Measurements from ENCODE around the gene ABCB8.

ABCB8 gene

DNA sequence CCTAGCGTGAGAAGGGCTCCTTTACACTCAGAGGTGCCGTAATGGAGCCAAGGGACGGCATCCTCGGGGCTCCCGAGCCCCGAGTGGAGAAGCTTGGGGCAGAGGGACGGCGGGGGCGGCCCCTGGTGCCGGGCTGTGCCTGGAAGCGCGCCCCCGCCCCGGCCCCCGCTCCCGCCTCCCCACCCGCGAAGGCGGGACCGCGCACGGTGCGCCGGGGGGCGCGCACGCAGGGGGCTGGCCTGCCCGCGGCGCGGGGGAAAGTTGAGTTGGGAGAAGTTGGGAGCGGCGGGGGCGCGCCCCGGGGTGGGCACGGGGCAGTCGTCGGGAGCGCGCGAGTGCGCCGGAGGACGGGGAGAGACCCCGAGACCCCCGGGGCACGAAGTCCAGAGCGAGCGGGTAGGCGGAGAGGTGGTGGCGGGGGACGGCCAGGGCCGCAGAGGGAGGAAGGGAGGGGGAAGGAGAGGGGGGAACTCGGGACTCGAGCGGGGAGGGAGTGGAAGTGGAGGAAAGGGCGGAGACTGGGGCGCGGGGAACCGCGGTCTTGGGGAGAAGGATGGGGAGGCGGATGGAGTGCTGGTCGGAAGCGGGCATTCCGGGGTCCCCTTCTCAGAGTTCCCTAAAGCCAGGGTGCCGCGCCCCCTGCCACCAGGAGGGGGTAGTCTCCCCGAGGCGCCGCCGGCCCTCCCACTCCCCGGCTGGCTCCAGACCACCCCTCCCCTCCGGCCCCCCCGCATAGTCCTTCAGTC is 31.3 kb downstream of the ABCB8 start, which contains the start of gene SLC4A2:
Gene SLC4A2 (plus strand): TSS at position 223 of the 746 bp plus-strand sequence. CDS start 2,399 bp downstream, outside the sequence.
- peak; percentile 59 for DNase-seq

DNA sequence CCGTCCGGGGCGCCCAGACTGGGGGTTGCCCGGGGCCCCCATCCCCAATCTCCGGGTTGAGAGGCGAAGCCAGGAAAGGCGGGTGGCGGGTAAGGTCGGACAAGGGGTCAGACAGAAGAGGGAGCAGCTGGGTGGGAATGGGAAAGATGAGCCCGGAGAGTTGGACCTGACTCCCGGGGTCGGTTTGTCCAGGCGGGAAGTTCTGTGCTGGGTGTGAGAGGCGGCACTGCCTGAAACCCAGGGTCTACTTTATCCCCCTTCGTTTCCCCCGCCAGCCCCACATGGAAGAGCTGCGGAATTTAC is 31.8 kb downstream of the ABCB8 start:
- no peak for DNase-seq

DNA sequence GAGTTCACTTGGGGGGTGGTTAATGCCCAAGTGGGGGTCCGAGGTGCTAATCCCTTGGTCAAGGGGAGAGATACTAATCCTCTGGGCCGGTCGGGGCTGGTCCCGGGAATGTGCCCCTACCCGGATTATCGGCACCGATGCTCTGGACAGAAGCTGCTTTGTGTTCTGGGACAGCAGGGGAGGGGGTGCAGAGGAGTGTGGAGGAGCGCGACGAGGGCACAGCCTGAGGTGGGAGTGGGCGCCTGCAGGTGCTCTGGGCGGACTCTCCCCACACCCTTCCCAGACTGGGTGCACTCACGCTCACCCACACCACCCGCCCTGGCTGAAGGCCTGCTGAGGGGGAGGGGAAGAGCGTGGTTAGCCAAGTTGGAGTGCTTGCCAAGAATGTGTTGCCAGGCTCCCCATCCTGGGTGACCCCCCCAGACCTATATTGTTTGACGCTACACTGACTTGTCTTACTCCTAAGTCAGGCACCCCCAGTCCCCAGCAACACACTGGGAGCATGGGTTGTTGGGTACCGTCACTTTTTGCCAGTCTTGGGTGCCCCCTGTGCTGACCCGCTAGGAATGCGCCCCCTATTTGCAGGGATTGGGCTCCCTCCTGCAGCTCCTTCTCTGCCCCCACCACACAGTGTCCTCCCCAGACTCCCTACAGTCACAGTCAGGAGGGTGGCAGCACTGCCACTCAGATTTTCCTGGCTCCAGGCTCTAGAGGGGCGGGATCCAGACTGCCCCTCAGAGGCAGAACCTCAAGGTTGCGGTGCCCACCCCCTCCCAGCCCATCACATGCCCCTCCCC is 32.4 kb downstream of the ABCB8 start:
- no peak for DNase-seq

DNA sequence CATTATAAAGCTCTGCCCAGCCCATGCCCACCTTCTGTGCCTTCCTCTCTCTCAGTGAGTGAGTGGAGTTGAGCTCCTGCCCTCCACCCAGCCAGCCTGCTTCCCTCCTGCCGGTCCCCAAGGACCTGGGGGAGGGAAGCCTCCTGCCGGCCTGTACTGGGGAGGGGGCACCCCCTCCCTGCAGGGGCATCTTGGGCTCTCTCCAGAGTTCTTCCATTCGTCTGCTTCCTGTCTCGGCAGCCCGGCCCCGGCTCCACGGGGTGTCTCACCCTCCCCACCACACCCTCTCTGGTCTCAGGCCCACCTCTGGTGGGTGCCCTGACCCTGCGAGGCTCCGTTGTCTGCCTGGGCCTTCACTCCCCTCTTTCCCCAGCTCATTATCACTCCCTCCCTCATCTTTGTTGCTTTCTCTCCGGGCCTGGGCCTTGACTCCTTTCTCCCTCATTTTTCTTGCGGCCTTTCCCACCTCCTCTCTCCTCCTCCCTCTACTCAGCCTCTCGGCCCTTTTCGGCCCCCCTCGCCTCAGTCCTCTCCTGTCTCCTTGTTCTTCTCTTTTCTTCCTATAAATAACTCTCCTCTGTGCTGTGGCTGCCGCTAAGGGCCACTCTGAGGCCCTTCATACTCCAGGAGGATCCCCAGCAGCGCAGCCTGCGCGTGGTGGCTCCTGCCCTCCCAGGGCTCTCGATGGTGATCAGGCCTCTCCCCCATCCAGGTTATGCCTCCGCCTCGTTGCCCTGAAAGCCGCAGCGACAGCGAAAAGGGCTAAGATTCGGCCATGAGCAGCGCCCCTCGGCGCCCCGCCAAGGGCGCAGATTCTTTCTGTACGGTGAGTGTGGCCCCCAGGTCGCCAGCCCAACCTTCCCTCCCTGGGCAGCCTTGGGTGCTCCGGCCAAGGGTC is 33.2 kb downstream of the ABCB8 start:
- no peak for DNase-seq

DNA sequence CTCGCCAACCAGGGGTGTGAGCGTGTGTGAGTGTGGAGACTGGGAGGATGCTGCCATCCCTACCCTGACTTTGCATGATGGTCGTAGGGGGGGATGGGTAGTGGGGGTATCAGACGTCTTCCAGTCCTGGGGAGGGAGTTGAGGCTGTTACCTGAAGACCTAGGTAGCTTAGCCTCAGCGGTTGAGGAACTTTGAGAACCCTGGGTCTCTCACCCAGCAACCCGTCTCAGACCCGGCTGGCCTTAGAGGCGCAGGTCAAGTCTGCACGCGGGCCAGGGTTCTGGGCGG is 33.8 kb downstream of the ABCB8 start:
- no peak for DNase-seq

DNA sequence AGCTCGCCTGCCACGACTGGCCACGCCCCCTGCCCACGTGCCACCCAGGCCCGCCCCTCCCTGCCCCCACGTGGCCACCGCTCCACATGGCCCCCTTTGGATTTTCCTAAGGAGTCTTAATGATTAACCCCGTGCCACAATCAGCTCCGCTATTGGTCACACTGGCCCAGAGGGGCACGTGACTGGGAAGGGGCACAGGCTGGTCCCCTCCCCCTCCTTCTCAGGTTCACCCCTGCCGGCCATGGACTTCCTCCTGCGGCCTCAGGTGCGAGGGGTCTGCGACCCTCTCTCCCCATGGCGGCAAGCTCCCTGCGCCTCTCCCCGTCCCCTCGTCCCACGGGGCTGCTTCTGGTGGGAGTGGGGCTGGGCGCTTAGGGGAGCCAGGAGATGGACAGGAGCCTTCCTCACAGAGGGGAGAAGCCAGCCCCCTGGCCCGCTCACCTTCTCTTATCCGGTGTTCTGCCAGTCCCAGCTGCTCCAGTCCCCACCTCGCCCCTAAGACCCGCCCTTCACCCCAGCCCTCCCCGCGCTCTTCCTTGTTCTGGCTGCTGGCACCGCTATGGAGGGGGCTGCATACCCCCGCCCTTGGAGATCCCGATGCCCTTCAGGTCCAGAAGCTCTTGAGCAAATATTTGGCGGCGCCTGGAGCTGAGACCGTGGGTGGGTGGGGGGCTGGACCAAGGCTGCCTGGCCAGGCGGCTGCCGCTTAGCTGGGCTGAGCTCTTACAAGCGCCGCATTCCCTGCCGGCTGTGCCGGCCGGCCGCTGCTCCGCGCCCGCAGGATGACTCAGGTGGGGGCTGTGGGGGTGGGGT is 34.4 kb downstream of the ABCB8 start:
- no peak for DNase-seq

DNA sequence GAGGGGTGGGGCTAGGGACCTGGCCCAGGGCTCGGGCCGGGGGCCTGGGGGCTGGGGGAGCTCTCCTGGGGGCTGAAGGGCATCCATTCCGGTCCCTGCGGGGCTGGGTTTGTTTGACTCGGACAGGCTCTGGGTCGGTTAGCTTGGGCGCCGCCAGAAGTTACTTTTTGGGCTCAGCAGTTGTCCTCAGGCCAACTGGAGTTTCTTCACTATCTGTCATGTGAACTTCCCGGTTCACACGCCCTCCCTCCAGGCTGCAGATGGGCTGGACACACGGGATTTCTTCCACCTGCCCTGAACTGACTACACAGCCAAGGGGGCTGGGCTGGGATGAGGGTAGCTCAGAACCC is 34.9 kb downstream of the ABCB8 start:
- DNase-seq, result no peak

DNA sequence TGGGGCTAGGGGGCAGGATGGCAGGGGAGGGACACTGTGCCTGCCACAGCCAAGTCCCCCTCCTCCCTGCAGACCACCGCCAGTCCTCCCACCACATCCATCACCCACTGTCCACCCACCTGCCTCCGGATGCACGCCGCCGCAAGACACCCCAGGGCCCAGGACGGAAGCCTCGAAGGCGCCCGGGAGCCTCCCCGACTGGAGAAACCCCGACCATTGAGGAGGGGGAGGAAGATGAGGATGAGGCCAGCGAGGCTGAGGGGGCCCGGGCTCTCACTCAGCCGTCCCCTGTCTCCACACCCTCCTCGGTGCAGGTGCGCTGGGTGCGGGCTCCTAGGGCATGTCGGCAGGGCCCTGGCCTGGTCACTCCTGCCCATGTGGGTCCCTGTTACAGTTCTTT is 36.2 kb downstream of the ABCB8 start:
- DNase-seq, result no peak

DNA sequence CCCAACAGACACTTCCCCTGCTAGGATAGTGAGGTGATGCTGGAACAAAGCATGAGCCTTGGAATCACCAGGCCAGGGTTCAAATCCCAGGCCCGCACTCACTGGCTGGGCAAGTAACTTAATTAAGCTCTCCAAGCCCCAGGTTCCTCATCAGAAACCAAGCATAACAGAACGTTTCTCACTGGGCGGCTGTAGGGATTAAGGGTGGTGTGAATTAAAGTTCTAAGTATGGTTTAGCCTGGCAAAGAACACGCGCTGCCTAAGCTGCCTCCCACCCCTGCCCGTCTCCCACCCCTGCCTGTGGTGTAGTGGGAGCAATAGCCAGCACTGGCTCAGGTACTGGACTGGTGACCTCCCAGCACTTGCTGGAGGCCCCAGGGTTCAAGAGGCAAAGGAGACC is 36.7 kb downstream of the ABCB8 start:
- no peak for DNase-seq

DNA sequence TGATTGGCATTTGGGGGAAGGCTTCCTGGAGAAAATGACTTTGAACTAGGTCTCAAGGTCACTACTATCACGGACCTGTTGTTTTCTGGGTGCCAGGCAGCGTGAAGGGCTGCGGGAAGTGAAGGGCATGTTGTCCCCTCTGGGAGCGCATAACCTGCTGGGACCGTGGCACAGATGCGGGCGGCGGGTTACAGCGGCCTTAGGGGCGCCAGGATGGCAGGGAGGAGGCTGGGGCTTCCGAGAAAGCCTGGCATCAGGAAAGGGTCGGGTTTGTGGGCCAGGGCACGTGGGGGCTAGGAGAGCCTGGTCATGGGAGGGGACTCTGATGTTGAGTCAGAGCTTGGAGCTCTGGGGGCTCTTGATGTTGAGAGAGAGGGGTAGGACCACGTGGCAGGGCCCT is 37.3 kb downstream of the ABCB8 start:
- no peak for DNase-seq

DNA sequence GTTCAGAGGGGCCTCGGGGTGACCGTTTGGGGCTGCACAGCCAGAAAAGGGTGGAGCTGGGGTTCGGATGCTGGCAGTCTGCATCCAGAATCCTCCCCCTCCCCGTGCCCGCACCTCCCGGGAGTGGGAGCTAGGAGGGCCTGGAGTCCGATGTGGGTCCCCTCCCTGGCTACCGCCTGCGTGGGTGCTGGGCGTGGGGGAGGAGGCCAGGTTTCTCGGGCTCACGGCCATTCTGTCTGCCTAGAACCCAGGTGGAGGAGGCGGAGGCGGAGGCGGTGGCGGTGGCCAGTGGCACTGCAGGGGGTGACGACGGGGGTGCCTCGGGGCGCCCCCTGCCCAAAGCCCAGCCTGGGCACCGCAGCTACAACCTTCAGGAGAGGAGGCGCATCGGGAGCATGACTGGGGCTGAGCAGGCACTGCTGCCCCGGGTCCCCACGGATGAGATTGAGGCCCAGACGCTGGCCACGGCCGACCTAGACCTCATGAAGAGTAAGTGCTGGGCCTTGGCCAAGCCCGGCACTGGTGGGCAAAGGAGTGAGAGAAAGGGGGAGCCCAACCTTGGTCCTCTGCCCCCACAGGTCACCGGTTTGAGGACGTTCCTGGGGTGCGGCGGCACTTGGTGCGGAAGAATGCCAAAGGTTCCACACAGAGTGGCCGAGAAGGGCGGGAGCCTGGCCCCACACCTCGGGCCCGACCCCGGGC is 38.2 kb downstream of the ABCB8 start:
- no peak for DNase-seq

DNA sequence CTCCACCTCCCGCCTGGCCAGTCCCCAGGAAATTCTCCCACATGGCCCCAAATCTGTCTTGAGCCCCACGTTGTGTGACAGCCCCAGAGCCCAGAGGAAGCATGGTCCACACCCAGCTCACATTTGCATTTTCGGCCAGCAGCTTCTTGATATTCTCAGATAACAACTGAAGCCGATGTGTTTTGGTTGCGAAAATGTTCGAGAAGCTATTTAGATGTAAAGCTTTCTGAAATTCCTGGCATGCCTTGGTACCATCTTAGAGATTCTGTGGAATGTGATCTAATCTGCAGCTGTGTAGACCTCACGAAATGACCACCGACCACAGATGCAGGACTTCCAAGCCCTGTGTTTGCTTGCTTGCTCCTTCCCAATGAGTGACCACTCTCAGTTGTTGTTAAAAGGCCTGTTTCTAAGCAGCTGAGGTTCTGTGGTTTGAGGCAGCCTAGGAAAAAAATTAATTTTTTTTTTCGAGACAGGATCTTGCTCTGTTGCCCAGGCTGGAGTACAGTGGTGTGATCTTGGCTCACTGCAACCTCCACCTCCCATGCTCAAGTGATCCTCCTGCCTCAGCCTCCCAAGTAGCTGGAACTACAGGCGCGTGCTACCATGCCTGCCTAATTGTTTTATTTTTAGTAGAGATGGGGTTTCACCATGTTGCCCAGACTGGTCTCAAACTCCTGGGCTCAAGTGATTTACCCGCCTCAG is 40.0 kb downstream of the ABCB8 start:
- no peak for DNase-seq

DNA sequence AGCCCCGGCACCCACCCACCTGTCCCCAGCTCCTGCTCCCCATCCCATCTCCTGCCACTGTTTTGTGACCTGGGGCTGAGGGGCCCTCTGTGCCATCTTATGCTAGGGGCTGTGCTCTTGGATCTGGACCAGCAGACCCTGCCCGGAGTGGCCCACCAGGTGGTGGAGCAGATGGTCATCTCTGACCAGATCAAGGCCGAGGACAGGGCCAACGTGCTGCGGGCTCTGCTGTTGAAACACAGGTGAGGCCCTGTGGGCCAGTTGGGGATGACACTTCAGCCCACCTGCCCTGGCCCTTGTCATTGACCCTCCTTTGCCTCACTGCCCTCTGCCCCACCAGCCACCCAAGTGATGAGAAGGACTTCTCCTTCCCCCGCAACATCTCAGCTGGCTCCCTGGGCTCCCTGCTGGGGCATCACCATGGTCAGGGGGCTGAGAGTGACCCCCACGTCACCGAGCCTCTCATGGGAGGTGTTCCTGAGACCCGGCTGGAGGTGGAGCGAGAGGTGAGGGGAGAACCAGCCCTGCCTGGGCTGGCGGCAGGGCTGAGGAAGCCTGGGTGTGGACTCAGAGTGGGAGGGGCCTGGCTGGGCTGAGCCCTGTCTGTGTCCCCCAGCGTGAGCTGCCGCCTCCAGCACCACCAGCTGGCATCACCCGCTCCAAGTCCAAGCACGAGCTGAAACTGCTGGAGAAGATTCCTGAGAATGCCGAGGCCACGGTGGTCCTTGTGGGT is 41.8 kb downstream of the ABCB8 start:
- DNase-seq, result no peak

DNA sequence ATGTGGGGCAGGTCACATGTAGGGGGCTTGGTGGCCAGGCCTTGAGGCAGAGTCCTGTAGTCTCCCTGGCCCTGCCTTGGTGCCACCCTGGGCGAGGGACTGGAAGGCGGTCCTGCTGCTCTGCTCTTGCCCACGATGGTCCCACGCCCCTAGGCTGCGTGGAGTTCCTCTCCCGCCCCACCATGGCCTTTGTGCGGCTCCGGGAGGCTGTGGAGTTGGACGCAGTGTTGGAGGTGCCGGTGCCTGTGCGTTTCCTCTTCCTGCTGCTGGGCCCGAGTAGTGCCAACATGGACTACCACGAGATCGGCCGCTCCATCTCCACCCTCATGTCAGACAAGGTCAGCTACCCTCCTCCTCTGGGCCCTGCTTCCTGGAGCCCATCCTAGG is 42.3 kb downstream of the ABCB8 start:
- DNase-seq, result no peak

DNA sequence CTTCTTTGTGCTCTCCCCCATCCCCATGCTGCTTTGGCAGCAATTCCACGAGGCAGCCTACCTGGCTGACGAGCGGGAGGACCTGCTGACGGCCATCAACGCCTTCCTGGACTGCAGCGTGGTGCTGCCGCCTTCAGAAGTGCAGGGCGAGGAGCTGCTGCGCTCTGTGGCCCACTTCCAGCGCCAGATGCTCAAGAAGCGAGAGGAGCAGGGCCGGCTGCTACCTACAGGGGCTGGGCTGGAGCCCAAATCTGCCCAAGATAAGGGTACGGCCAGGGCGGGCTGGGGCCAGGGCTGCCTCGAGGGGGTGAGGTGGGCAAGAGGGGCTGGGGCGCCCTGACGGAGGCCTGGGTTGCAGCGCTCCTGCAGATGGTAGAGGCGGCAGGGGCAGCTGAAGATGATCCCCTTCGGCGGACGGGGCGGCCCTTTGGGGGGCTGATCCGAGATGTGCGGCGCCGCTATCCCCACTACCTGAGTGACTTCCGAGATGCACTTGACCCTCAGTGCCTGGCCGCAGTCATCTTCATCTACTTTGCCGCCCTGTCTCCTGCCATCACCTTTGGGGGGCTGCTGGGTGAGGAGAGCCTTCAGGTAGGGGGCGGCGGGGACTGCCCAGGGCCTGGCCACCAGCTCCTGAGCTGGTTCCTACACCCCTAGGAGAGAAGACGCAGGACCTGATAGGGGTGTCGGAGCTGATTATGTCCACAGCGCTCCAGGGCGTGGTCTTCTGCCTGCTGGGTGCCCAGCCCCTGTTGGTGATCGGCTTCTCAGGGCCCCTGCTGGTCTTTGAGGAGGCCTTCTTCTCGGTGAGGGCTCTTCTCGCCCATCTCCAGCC is 43.0 kb downstream of the ABCB8 start:
- no peak for DNase-seq

DNA sequence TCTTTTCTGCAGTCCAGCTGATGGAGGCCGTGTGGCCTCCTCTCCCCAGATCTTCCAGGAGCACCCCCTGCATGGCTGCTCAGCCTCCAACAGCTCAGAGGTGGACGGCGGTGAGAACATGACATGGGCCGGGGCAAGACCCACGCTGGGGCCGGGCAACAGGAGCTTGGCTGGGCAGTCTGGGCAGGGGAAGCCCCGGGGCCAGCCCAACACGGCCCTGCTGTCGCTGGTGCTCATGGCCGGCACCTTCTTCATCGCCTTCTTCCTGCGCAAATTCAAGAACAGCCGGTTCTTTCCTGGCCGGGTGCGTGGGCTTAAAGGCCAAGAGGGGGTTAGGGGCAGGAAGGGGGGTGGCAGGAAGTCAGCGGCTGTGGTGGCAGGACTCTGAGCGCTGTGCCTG is 45.7 kb downstream of the ABCB8 start:
- no peak for DNase-seq

DNA sequence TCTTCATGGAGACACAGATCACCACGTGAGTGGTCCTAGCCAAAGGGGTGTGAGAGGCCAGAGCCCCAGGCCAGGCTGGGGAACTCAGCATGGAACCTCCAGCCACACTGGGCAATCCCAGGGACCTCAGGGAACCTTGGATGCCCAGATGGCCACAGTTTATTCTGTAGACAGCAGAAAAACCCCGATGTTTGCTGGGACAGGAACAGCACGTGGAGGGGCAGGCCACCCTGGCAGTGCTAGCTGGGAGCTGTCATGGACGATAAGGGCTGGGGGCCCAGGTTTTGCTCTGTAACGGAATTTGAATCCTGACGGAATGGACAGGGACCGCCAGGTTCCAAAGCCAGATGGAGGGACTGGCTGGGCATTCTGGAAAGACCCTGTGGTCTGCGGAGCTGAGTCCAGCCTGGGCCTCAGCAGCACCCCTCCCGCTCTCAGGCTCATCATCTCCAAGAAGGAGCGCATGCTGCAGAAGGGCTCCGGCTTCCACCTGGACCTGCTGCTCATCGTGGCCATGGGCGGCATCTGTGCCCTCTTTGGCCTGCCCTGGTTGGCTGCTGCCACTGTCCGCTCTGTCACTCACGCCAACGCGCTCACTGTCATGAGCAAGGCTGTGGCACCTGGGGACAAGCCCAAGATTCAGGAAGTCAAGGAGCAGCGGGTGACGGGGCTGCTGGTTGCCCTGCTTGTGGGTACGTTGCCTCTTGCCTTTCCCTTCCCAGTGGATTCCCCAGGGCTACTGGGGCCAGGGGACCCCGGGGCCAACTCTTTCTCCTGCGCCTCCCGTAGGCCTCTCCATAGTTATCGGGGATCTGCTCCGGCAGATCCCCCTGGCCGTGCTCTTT is 46.8 kb downstream of the ABCB8 start:
- no peak for DNase-seq

DNA sequence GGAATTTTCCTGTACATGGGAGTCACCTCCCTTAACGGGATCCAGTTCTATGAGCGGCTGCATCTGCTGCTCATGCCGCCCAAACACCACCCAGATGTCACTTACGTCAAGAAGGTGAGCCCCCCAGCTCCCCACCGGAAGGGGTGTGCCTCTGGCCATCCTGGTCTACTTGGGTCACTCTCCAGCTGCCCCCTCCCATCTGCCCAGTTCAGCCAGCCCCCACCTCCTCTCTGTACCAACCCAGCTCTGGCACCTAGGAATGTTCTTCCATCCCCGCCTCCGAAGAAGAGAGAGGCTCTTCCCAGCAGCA is 47.4 kb downstream of the ABCB8 start:
- DNase-seq, result no peak

DNA sequence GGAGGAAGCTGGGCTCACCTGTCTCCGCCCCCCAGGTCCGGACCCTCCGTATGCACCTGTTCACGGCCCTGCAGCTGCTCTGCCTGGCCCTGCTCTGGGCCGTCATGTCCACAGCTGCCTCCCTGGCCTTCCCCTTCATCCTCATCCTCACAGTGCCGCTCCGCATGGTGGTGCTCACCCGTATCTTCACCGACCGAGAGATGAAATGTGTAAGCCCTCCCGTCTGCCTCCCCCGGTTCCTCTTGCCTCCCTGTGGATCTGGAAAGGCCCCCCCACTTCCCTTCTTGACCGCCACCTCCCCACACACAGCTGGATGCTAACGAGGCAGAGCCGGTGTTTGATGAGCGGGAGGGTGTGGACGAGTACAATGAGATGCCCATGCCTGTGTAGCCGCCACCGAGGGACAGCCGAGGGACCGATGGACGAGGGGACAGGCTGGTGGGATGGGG is 47.8 kb downstream of the ABCB8 start:
- no peak for DNase-seq
